Measurements from ENCODE around the gene ROBO1. TPM values are rescaled to one million over a fixed set of nuclear protein-coding genes. Genes with fewer than 3 reads are reported as not detected.
"Not testable (repeated sequence)": the region's sequence is repeated elsewhere in the genome, so short reads cannot be mapped to it uniquely, and the experiment has no call there.

Gene ROBO1
- total RNA-seq, 1 donor = 88.5 TPM

DNA sequence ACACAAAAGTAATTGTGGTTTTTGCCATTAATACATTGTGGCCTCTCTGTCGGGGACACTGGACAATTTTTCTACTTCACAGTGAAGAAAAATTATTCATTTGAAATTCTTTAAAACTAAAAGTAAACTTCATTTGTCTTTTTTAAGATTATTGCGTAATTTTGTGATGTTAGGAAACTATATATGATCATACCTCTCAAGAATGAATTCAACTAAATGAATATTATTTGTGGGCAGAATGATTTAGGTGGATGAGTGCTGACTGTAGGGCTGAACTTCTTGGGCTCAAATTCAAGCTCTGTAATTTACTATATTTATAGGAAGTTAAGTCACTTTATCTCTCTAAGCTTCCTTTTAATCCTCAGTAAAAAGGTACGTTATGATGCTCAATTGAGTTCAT is 441.2 kb downstream of the ROBO1 start:
- TF ChIP-seq, protein P1, sequence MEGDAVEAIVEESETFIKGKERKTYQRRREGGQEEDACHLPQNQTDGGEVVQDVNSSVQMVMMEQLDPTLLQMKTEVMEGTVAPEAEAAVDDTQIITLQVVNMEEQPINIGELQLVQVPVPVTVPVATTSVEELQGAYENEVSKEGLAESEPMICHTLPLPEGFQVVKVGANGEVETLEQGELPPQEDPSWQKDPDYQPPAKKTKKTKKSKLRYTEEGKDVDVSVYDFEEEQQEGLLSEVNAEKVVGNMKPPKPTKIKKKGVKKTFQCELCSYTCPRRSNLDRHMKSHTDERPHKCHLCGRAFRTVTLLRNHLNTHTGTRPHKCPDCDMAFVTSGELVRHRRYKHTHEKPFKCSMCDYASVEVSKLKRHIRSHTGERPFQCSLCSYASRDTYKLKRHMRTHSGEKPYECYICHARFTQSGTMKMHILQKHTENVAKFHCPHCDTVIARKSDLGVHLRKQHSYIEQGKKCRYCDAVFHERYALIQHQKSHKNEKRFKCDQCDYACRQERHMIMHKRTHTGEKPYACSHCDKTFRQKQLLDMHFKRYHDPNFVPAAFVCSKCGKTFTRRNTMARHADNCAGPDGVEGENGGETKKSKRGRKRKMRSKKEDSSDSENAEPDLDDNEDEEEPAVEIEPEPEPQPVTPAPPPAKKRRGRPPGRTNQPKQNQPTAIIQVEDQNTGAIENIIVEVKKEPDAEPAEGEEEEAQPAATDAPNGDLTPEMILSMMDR (IDR thresholded peaks at IDR 0.05; ENCODE audit: insufficient read depth, low read depth, low read length) = no peak
- no peak for DNase-seq (ENCODE audit: low read depth)
- H3K4me3 ChIP-seq (ENCODE audit: low read depth, low read length) = no peak overlapping the region

DNA sequence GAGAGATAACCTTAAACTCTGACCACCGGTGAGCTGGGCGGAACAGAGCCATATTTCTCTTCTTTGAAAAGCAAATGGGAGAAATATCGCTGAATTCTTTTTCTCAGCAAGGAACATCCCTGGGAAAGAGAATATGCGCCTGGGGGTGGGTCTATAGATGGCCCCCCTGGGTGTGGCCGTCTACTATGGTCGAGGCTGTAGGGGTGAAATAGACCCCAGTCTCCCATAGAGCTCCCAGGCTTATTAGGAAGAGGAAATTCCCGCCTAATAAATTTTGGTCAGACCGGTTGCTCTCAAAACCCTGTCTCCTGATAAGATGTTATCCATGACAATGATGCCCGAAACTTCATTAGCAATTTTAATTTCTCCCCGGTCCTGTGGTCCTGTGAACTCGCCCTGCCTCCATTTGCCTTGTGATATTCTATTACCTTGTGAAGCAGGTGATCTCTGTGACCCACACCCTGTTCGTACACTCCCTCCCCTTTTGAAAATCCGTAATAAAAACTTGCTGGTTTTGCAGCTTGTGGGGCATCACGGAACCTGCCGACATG is 441.9 kb downstream of the ROBO1 start:
- not testable (repeated sequence) for H3K4me3 ChIP-seq (ENCODE audit: low read depth, low read length); DNase-seq (ENCODE audit: low read depth)

DNA sequence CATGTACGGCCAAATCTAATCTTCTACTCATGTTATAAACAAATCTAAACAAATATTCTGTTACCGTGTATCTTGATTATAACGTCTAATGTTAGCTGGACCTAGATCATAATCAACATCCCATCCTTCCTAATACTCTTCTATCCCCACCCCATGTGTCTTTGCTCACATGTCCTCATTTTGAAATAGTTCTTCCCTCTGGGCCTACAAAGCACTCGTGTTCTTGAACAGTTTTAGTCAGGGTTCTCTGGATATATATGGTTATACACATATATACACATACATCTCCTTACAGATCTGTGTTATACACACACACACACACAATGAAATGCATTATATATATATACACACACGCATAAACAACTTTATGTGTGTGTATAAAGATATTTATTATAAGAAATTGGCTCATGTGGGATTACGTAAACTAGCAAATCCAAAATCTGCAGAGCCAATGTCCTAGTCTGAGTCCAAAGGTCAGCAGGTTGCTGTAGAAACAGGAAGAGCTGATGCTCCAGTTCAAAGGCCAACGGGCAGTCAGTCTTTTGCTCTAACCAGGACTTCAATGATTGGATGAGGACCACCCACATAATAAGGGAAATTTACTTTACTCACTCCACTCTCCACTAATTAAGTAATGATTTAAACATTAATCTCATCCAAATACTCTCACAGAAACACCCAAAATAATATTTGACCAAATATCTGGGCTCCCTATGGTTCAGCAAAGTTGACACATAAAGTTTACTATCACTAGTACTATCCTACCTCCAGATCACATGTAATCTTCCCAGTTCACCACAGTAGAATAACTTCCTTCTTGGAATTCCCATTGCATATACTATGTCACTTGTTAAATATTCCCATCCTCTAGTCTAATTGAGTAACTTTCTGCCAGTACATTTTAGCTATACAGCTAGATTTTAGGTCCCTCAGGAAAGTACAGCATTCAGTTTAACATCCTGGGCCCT is 450.0 kb downstream of the ROBO1 start:
- DNase-seq (ENCODE audit: low read depth) = no peak
- H3K4me3 ChIP-seq (ENCODE audit: low read depth, low read length) = no peak overlapping the region
- TF ChIP-seq, protein P1 (IDR thresholded peaks at IDR 0.05; ENCODE audit: insufficient read depth, low read depth, low read length) = no peak

DNA sequence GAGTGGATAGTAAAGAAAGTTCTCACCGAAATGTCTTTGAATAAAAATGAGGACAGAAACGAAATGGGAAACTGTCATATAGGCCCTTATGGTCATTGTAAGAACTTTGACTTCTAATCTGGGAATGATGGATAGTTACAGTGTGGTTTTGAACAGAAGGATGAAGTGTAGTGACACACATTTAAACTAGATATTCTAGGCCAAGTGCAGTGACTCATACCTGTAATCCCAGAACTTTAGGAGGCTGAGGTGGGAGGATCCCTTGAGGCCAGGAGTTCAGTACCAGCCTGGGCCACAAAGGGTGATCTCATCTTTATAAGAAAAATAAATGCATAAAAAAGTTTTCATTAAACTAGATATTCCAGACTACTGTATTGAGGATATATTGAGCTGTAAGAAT is 452.8 kb downstream of the ROBO1 start:
- TF ChIP-seq, protein P1 (IDR thresholded peaks at IDR 0.05; ENCODE audit: insufficient read depth, low read depth, low read length) = no peak
- no peak overlapping the region for H3K4me3 ChIP-seq (ENCODE audit: low read depth, low read length)
- DNase-seq (ENCODE audit: low read depth) = no peak

DNA sequence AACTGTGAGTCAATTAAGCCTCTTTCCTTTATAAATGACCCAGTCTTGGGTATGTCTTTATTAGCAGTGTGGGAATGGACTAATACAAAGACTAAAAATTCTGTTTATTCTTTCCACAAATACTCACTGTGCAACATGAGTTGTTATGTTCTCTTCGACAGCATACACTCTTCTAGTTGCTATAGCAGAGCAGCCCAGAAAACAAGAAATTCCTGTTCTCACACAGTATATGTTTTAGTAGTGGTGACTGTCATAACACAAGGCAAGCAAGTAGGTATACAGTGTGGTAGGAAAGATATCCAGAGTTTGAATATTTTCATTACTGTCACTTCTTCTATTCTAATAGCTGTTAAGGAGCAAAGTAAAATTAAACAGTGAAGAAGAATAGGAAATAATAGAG is 453.3 kb downstream of the ROBO1 start:
- DNase-seq (ENCODE audit: low read depth) = no peak
- H3K4me3 ChIP-seq (ENCODE audit: low read depth, low read length) = no peak overlapping the region
- TF ChIP-seq, protein P1 (IDR thresholded peaks at IDR 0.05; ENCODE audit: insufficient read depth, low read depth, low read length) = no peak

DNA sequence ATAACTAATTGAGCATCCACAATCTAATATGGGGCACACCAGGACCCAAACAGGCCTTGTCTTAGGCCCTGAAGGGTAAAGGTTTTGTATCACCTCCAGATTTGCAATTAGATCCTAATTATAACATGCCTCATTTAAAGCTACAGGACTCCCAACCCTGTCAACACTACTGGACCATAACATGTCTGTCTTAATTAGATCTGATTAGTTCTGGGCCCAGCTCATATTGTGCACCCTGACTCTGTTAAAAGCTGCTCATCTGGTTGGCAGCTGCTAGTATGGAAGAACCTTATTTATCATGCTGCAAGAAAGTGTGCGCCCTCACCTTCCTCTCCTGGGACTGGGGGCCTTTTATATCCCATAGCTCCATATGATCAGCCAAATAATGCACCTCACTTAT is 457.8 kb downstream of the ROBO1 start:
- H3K4me3 ChIP-seq (ENCODE audit: low read depth, low read length) = no peak overlapping the region
- no peak for DNase-seq (ENCODE audit: low read depth)
- TF ChIP-seq, protein P1 (IDR thresholded peaks at IDR 0.05; ENCODE audit: insufficient read depth, low read depth, low read length) = no peak

DNA sequence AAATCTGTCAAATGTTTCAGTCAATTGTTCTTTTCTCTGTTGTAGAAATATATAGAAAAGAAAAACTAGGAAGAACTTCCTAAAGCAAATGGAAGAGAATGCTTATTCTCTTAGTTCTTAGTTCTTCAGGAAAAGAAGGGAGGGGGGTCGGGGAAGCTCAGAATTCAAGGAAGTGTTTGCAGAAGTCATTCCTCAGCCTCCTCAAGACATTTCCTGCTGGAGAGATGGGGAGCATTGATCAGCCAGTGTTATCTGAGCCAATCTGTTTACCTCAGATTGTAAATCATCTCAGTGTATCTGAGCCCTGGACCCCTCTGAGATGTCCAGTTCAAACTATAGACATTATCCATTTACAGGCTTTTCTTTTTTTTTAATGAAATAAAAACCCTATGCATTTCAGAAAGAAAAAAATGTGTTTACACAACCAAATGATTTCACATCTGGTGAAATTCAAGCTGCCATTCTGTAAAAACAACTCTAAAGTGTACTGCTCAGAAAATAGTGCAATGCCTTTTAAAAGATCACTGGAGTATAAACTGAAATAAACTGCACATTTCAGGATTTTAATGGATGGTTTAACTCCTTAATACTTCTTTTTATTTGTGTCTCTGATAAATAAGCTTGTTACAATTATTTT is 460.7 kb downstream of the ROBO1 start:
- TF ChIP-seq, protein P1 (IDR thresholded peaks at IDR 0.05; ENCODE audit: insufficient read depth, low read depth, low read length) = no peak
- no peak overlapping the region for H3K4me3 ChIP-seq (ENCODE audit: low read depth, low read length)
- peak; percentile 9 for DNase-seq (ENCODE audit: low read depth)

DNA sequence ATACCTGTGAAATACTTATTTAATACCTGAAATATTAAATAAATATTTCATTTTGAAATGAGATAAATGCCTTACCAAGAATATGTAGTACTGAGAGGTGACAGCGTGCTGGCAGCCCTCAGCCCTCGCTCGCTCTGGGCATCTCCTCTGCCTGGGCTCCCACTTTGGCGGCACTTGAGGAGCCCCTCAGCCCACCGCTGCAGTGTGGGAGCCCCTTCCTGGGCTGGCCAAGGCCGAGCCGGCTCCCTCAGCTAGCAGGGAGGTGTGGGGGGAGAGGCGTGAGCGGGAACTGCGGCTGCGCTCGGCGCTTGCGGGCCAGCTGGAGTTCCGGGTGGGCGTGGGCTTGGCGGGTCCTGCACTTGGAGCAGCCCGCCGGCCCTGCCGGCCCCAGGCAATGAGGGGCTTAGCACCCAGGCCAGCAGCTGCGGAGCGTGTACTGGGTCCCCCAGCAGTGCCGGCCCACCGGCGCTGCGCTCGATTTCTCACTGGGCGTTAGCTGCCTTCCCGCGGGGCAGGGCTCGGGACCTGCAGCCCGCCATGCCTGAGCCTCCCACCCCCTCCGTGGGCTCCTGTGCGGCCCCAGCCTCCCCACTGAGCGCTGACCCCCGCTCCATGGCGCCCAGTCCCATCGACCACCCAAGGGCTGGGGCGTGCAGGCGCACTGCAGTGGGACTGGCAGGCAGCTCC is 467.7 kb downstream of the ROBO1 start:
- not testable (repeated sequence) for H3K4me3 ChIP-seq (ENCODE audit: low read depth, low read length); DNase-seq (ENCODE audit: low read depth)
